ENCODE results near the gene TARS1.

DNA sequence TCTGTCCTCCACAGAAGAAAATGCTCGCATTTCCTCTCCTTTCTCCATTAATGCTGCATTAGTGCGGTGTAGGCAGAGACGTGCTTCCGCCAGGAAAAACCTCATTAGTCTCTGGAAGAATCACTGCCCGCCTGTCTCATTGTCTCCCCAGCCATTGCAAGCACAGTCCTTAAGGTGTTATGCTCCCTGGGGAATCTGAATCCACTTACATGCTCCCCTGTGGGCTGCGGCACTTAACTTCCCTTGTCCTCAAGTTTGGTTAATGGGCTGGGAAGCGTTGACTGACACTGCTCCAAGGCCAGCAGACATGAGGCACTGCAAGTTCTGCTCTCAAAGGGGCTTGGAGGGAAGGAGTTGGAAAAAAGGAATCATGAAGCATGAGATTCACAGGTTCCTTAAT lies 41.6 kb downstream of the TARS1 start:
- TF ChIP-seq, protein P1, sequence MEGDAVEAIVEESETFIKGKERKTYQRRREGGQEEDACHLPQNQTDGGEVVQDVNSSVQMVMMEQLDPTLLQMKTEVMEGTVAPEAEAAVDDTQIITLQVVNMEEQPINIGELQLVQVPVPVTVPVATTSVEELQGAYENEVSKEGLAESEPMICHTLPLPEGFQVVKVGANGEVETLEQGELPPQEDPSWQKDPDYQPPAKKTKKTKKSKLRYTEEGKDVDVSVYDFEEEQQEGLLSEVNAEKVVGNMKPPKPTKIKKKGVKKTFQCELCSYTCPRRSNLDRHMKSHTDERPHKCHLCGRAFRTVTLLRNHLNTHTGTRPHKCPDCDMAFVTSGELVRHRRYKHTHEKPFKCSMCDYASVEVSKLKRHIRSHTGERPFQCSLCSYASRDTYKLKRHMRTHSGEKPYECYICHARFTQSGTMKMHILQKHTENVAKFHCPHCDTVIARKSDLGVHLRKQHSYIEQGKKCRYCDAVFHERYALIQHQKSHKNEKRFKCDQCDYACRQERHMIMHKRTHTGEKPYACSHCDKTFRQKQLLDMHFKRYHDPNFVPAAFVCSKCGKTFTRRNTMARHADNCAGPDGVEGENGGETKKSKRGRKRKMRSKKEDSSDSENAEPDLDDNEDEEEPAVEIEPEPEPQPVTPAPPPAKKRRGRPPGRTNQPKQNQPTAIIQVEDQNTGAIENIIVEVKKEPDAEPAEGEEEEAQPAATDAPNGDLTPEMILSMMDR (IDR thresholded peaks at IDR 0.05) = no peak
- no peak for TF ChIP-seq POLR2A (IDR thresholded peaks at IDR 0.05)
